Immature natural killer cell (primary cell): Measurements from ENCODE around the gene HLA-A. TPM values are rescaled to one million over a fixed set of nuclear protein-coding genes. Genes with fewer than 3 reads are reported as not detected.
"Not testable (repeated sequence)": the region's sequence is repeated elsewhere in the genome, so short reads cannot be mapped to it uniquely, and the experiment has no call there.

Experiments used
- DNase-seq, 3 donors: peaks; one replicate each; pipeline ENCODE4 v3.0.0; 2022; ENCODE audit warnings: mixed read lengths in 1 of 3
- H3K27ac Mint-ChIP-seq, 6 donors: one replicate each; pipeline ENCODE4 v1.8.0; 2020; ENCODE audit warnings: mixed read lengths in 6 of 6, mild to moderate bottlenecking in 5 of 6, inconsistent platforms in 4 of 6, moderate library complexity in 3 of 6
- H3K27me3 Mint-ChIP-seq, 3 donors: one replicate each; pipeline ENCODE4 v1.8.0; 2020 to 2021; ENCODE audit warnings: low read depth in 3 of 3, mild to moderate bottlenecking in 3 of 3, mixed read lengths in 3 of 3, moderate library complexity in 3 of 3, inconsistent platforms in 1 of 3
- H3K36me3 Mint-ChIP-seq, 3 donors: one replicate each; pipeline ENCODE4 v1.8.0; 2020; ENCODE audit warnings: mixed read lengths in 3 of 3, inconsistent platforms in 2 of 3, mild to moderate bottlenecking in 2 of 3
- H3K4me1 Mint-ChIP-seq, 2 donors: one replicate each; pipeline ENCODE4 v1.8.0; 2020; ENCODE audit warnings: inconsistent platforms in 2 of 2, mild to moderate bottlenecking in 2 of 2, mixed read lengths in 2 of 2, moderate library complexity in 1 of 2
- H3K4me3 Mint-ChIP-seq, 5 donors: one replicate each; pipeline ENCODE4 v1.8.0; 2020; ENCODE audit warnings: mild to moderate bottlenecking in 5 of 5, mixed read lengths in 5 of 5, inconsistent platforms in 3 of 5, moderate library complexity in 3 of 5
- H3K9me3 Mint-ChIP-seq, 6 donors: one replicate each; pipeline ENCODE4 v1.8.0; 2020; ENCODE audit warnings: mild to moderate bottlenecking in 6 of 6, mixed read lengths in 6 of 6, inconsistent platforms in 4 of 6, moderate library complexity in 3 of 6
- polyA plus RNA-seq, 3 donors: library from polyadenylated mRNA; unstranded; fragments of 300-500 nt; fragmentation: Illumina TruSeq; gene quantifications; one replicate each; pipeline ENCODE4 v1.2.3, GENCODE V29; 2021

The HLA-A gene
- polyA plus RNA-seq, 3 donors from 2014 or later, result 2,780 to 4,438 (median 4,182) TPM

- no peak for DNase-seq
- Mint-ChIP-seq H3K27me3 (peaks cover 7 to 8% (median 8%) of the 10 kb centered on the region in 3 donors), H3K36me3 (peaks cover 5 to 13% (median 12%) of the 10 kb centered on the region in 3 donors), H3K4me3 (no peak overlapping the region), H3K4me1 (peaks cover 45 to 56% of the 10 kb centered on the region in 2 donors), H3K9me3 (no peaks in the 10 kb centered on the region), H3K27ac (no peak overlapping the region)
These were observed 28.4 kb downstream of the HLA-A start for GRCh38 chr6:29970711-29971110.

DNA sequence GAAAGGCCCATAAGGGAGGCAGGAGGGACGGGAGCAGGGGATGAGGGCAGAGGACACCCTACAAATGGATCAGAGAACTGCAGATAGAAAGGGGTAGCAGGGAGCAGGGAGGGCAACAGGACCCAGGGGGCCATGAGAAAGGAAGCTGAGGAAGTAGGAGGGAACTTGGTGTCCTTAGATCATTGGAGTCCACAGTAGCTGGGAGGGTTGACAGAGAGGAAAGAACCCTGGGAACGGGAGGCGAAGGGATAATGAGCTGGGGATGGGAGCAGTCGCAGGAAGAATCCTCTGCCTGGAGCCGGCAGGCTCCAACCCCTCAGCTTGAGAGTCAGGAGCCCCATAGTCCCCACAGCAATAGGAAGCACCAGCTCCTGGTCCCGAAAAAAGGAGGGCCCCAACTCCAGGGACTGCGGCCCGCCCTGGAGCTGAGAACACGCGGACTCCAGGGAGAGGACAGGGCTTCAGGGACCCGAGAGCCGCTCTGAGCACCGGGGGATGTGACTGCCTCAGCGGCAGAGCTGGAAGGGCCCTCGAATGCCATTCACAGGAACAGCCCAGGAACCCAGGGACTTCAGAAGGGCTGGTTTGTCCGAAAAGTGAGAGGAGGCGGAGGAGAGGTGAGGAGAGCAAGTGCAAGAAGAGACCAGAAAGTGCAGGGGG is 32.7 kb downstream of the HLA-A start:
- Mint-ChIP-seq H3K9me3 (peaks cover 0 to 3% (median 0%) of the 10 kb centered on the region in 6 donors), H3K36me3 (peaks cover 5 to 13% (median 12%) of the 10 kb centered on the region in 3 donors), H3K27me3 (peaks cover 12 to 20% (median 16%) of the 10 kb centered on the region in 3 donors), H3K27ac (peak overlapping the region in 4 of 6 donors; percentile 40 to 65 (median 44)), H3K4me1 (peaks cover 40 to 55% of the 10 kb centered on the region in 2 donors), H3K4me3 (peak overlapping the region; percentile 86 to 94 (median 87))
- DNase-seq, result no peak

DNA sequence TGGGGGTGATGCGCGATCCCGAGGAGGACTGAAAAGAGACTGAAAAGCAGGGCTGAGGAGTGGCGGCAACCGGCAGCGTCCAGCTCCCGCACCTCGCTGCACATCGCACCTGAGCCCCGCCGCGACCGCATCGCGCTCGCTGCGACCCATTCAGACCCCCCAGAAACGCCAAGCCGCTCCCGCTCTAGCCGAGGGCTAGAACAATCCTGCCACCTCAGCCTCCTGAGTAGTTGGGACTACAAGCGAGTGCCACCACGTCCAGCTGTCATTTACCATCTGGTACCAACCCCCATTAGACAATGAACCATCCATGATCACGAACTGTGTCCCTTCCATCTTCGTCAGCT is 33.2 kb downstream of the HLA-A start:
- Mint-ChIP-seq H3K27ac (peak overlapping the region in 2 of 6 donors; percentile 19 to 40), H3K4me3 (peak overlapping the region; percentile 86 to 94 (median 87)), H3K4me1 (peaks cover 40 to 55% of the 10 kb centered on the region in 2 donors), H3K9me3 (peaks cover 0 to 5% (median 0%) of the 10 kb centered on the region in 6 donors), H3K27me3 (peaks cover 12 to 20% (median 17%) of the 10 kb centered on the region in 3 donors), H3K36me3 (peaks cover 5 to 13% (median 12%) of the 10 kb centered on the region in 3 donors)
- no peak for DNase-seq

- H3K36me3 Mint-ChIP-seq, result peaks cover 5 to 13% (median 12%) of the 10 kb centered on the region in 3 donors
- H3K27ac Mint-ChIP-seq, result peak overlapping the region in 3 of 6 donors; percentile 27 to 68 (median 42)
- H3K9me3 Mint-ChIP-seq, result peaks cover 0 to 5% (median 0%) of the 10 kb centered on the region in 6 donors
- H3K4me1 Mint-ChIP-seq, result peaks cover 40 to 55% of the 10 kb centered on the region in 2 donors
- peak overlapping the region; percentile 86 to 94 (median 87) for H3K4me3 Mint-ChIP-seq
- peaks cover 12 to 20% (median 20%) of the 10 kb centered on the region in 3 donors for H3K27me3 Mint-ChIP-seq
- DNase-seq, result no peak
These were observed 33.9 kb downstream of the HLA-A start for GRCh38 chr6:29976253-29976587.

- Mint-ChIP-seq H3K27me3 (peaks cover 12 to 20% (median 18%) of the 10 kb centered on the region in 3 donors), H3K36me3 (peaks cover 5 to 13% (median 12%) of the 10 kb centered on the region in 3 donors), H3K27ac (peak overlapping the region in 3 of 6 donors; percentile 27 to 68 (median 42)), H3K4me3 (peak overlapping the region; percentile 86 to 94 (median 87)), H3K9me3 (peaks cover 0 to 5% (median 0%) of the 10 kb centered on the region in 6 donors), H3K4me1 (peaks cover 40 to 55% of the 10 kb centered on the region in 2 donors)
- DNase-seq, result peak; percentile 37 to 47 (median 41)
These were observed 34.5 kb downstream of the HLA-A start for GRCh38 chr6:29976588-29977424.

DNA sequence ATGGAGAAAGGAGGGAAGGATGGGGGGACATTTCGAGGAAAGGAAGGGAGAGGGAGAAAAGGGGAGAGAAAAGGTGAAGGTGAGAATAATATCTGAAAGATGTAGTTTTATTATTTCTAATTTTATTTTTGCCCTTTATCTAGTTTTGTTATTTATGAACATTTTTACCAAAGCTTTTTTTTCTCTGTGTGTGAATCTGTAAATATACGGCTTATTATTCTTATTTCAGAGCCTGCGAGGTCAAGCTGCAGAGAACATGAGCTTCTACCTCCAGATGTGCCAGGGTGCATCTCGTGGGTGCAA is 35.0 kb downstream of the HLA-A start:
- peak overlapping the region; percentile 86 to 94 (median 87) for H3K4me3 Mint-ChIP-seq
- H3K4me1 Mint-ChIP-seq, result peaks cover 40 to 52% of the 10 kb centered on the region in 2 donors
- DNase-seq, result no peak
- peak overlapping the region in 1 of 6 donors; percentile 18 for H3K27ac Mint-ChIP-seq
- peaks cover 2 to 10% (median 8%) of the 10 kb centered on the region in 3 donors for H3K36me3 Mint-ChIP-seq
- H3K27me3 Mint-ChIP-seq, result peaks cover 12 to 20% (median 16%) of the 10 kb centered on the region in 3 donors
- peaks cover 0 to 5% (median 0%) of the 10 kb centered on the region in 6 donors for H3K9me3 Mint-ChIP-seq

GRCh38 chr6:29980013-29980412 is 37.7 kb downstream of the HLA-A start:
- H3K27me3 Mint-ChIP-seq, result peaks cover 8 to 16% (median 16%) of the 10 kb centered on the region in 3 donors
- DNase-seq, H3K9me3 Mint-ChIP-seq, H3K4me3 Mint-ChIP-seq, H3K36me3 Mint-ChIP-seq, H3K27ac Mint-ChIP-seq: not testable (repeated sequence)
- peaks cover 23 to 25% of the 10 kb centered on the region in 2 donors for H3K4me1 Mint-ChIP-seq

GRCh38 chr6:29980511-29980910 is 38.2 kb downstream of the HLA-A start:
- Mint-ChIP-seq H3K4me3 (no peak overlapping the region), H3K27me3 (peaks cover 5 to 16% (median 16%) of the 10 kb centered on the region in 3 donors), H3K36me3 (no peaks in the 10 kb centered on the region), H3K4me1 (peaks cover 18 to 20% of the 10 kb centered on the region in 2 donors), H3K9me3 (peaks cover 0 to 5% (median 0%) of the 10 kb centered on the region in 6 donors), H3K27ac (no peak overlapping the region)
- DNase-seq, result no peak

DNA sequence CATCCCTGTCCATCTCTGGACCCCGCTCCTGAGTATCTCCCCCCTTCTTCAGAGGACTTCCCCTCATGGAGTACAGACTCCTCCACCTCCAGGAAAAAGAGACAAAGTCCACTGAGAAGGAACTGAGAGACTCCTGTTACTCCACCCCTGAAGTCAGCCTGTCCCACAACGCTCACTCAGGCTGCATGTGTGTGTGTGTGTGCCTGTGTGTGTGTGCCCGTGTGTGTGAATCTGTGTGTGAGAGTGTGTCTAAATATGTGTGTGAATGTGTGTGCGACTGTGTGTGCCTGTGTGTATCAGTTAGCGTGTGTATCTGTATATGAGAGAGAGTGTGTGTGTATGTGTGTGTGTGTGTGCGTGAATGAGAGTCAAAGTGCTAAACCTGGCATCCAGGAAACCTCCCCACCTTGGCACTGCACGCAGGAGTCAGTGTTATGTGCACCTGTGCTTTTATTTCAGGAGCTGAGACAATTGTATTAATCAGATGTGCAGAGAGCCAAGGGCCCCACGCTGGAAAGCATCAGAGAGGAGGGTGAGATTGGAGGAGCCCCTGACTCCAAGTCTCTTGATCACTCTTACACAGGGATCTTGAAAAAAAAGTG is 39.0 kb downstream of the HLA-A start:
- H3K27ac Mint-ChIP-seq, result no peak overlapping the region
- no peak for DNase-seq
- no peak overlapping the region for H3K4me3 Mint-ChIP-seq
- no peaks in the 10 kb centered on the region for H3K36me3 Mint-ChIP-seq
- peaks cover 4 to 15% (median 11%) of the 10 kb centered on the region in 3 donors for H3K27me3 Mint-ChIP-seq
- peaks cover 0 to 1% (median 0%) of the 10 kb centered on the region in 6 donors for H3K9me3 Mint-ChIP-seq
- peaks cover 10 to 12% of the 10 kb centered on the region in 2 donors for H3K4me1 Mint-ChIP-seq

DNA sequence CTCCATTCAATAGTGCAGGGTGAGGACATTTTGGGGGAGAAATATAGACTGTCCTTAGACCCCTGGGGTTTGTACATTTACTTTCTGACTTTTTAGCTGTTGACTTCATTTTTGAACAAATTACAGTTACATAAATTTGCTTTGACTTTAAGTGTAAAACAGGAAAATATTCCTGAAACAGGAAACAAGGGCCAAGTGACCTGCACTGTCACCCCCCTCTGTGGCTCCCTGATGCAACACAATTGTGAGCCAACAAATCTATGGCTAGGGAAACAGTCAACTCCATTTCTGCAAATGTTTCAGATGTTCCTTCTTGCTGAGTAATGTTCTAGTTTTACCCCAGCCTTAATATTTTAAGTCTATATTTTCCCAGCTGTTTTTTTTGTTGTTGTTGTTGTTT is 39.8 kb downstream of the HLA-A start:
- Mint-ChIP-seq H3K36me3 (no peaks in the 10 kb centered on the region), H3K27ac (no peak overlapping the region), H3K4me3 (no peak overlapping the region), H3K9me3 (peaks cover 0 to 1% (median 0%) of the 10 kb centered on the region in 6 donors), H3K27me3 (peaks cover 4 to 9% (median 7%) of the 10 kb centered on the region in 3 donors), H3K4me1 (peaks cover 2 to 5% of the 10 kb centered on the region in 2 donors)
- no peak for DNase-seq

DNA sequence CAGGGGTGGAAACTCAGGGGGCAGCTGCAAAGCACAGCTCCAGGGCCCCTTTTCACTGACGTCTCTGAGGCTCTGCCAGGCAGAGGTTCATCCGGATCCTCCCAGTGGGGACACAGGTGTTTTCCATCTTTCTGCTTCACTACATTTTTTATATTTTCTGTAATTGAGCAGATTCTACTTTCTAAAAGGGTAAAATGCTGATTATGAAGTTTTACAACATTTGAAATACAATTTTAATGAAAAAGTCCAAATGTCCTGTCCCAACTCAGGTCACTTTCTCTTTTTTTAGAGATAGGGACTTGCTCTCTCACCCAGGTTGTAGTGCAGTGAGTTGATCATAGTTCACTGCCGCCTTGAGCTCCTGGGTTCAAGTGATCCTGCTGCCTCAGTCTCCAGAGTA is 41.9 kb downstream of the HLA-A start:
- Mint-ChIP-seq H3K9me3 (peaks cover 0 to 1% (median 0%) of the 10 kb centered on the region in 6 donors), H3K4me1 (no peaks in the 10 kb centered on the region), H3K27ac (no peak overlapping the region), H3K36me3 (no peaks in the 10 kb centered on the region), H3K27me3 (peaks cover 2 to 4% (median 2%) of the 10 kb centered on the region in 3 donors), H3K4me3 (no peak overlapping the region)
- DNase-seq, result no peak

GRCh38 chr6:29984992-29985391 is 42.7 kb downstream of the HLA-A start:
- H3K36me3 Mint-ChIP-seq, result no peaks in the 10 kb centered on the region
- no peak overlapping the region for H3K27ac Mint-ChIP-seq
- no peaks in the 10 kb centered on the region for H3K4me1 Mint-ChIP-seq
- peaks cover 0 to 1% (median 0%) of the 10 kb centered on the region in 6 donors for H3K9me3 Mint-ChIP-seq
- no peak for DNase-seq
- peaks cover 2 to 4% (median 2%) of the 10 kb centered on the region in 3 donors for H3K27me3 Mint-ChIP-seq
- H3K4me3 Mint-ChIP-seq, result no peak overlapping the region

- H3K4me1 Mint-ChIP-seq, result no peaks in the 10 kb centered on the region
- H3K4me3 Mint-ChIP-seq, result no peak overlapping the region
These were observed 43.9 kb downstream of the HLA-A start for GRCh38 chr6:29986179-29986781.

More at GRCh38 chr6:29986179-29986781, 43.9 kb downstream of the HLA-A start:
- H3K27ac Mint-ChIP-seq, result no peak overlapping the region
- DNase-seq, result no peak
- H3K9me3 Mint-ChIP-seq, result no peaks in the 10 kb centered on the region
- H3K36me3 Mint-ChIP-seq, result peaks cover 0 to 3% (median 0%) of the 10 kb centered on the region in 3 donors
- H3K27me3 Mint-ChIP-seq, result peaks cover 0 to 2% (median 2%) of the 10 kb centered on the region in 3 donors
